GM19467 (cell line): ENCODE data around the gene UIMC1.

Experiments used
- ATAC-seq: cut with Tn5 transposase; IDR thresholded peaks from one replicate; pipeline ENCODE4 v1.9.1; 2021; ENCODE audit warnings: mild to moderate bottlenecking, moderate library complexity; ENCODE audit not compliant: unreplicated experiment

UIMC1 gene

DNA sequence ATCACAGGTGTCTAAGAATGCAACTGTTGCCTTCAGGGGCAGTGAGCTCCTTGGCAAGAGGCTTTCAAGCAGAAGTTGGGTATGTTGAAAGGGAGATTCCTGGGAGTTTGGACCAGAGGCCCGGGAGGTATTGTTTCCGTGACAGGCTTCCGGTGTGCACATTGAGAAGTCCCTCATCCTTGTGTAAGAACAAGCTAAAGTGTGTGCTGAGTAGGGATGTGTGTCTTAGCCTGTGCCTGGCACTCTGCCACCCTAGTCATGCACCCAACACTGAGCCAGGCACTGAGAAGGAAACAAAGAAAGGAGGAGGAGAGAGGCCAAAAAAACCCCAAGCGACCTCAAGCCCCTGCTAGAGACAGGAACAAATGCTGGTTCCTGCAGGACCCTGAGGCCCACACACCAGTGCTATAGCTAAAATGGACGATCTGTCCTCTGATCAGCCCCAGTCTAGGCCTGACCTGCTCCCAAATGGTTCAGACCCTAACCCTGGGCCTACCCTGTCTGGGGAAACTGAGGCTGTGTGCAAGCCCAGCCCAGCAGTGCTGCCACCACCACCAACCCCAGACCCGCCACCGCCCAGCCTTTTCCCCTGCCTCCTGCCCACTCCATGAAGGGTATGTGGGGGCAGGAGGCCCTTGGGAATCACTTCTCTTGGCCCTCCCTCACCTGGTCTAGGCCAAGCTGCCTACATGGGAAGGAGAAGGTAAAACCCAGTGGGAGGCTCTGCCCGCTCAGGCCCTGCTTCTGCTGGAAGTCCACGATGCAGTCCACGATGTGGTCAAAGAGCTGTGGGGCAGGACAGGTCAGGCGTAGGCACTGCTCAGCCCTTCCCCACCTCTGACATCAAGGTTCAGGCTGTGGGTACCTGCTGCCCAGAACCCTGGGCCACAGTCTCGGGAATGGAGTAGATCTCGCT lies 120.0 kb downstream of the UIMC1 start:
- ATAC-seq, result no peak

GRCh38 chr5:176884571-176884890 lies 122.0 kb downstream of the UIMC1 start:
- ATAC-seq, result no peak

GRCh38 chr5:176883700-176884570 lies 122.6 kb downstream of the UIMC1 start:
- no peak for ATAC-seq

- no peak for ATAC-seq
These were observed 124.0 kb downstream of the UIMC1 start for GRCh38 chr5:176882567-176882903.

GRCh38 chr5:176881816-176882566 lies 124.6 kb downstream of the UIMC1 start:
- ATAC-seq, result no peak

- ATAC-seq, result no peak
These were observed 125.4 kb downstream of the UIMC1 start for GRCh38 chr5:176881021-176881749.

DNA sequence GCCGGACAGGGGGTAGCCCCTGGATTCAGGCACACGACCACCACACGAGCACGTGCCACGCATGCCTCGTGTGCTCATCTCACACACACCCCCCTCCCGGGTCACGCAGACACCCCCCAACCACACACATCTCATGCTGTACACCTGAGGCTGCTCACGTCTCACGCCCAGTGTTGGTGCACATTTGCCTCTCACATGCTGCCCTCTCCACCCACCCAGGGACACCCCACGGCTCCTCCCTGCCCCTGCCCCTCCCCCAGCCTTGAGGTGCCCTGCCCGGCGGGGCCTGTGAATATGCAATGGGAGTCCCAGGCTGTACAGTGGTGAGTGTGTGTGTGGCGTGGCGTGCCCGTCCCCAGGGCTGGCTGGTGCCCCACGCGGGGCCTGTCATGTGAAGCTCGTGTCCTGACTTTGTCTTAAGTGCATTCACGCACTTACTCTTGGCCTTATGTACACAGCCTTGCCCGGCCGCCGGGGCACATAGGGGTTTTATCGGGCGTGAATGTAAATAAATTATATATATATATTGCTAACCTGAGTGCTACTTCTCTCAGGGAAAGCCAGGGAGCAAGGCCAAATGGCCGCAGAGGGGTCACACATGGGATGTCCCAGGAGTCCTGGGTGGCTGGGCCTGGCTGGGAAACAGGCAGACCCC lies 126.1 kb downstream of the UIMC1 start:
- ATAC-seq, result no peak

DNA sequence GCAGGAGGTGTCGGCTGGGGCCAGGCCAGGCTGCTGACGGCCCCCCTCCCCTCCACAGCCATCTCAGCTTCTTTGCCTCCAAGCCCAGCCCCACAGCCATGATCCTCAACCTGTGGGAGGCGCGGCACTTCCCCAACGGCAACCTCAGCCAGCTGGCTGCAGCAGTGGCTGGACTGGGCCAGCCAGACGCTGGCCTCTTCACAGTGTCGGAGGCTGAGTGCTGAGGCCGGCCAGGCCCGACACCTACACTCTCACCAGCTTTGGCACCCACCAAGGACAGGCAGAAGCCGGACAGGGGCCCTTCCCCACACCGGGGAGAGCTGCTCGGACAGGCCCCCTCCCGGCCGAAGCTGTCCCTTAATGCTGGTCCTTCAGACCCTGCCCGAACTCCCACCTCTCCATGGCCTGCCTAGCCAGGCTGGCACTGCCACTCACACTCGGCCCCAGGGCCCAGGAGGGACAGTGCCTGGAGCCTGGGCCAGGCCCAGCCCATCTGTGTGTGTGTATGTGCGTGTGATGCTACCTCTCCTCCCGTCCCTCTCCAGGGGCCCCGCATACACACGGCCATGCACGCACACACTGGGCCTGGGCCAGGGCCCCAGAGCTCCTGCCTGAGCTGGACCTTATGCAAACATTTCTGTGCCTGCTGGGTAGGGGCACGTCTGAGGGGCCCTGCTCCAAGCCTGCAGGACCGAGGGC lies 126.8 kb downstream of the UIMC1 start:
- ATAC-seq, result no peak

DNA sequence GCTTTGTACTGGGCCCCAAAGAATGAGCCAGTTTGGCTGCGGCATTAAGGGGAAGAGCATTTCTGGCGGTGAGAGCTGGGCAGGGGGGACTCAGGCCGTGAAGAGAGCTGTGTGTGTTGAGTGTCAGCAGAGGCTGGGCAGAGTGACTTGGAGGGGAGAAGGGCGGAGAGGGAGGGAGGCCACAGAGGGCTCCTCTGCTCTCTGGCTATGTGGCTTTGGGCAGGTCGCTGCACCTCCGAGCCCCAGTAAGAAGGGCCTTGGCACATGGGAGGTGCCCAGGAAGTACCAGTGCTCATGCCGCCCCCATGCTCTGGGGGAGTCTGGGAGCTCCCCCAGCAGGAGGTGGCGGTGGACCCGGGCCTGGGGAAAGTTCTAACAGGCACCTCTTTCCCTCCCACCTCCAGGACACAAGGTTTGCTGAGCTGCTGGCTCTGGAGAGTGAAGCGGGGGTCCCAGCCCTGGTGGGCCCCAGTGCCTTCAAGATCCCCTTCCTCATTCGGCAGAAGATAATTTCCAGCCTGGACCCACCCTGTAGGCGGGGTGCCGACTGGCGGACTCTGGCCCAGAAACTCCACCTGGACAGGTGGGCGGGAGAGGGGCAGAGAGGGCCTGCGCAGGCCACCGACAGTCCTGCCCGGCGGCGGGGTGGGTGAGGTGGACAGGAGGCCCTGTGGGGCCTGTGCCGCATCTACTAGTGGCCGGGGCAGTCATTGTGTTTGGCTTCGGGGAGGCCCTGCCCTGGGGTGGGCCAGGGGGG lies 127.5 kb downstream of the UIMC1 start:
- no peak for ATAC-seq

GRCh38 chr5:176878463-176878862 lies 128.1 kb downstream of the UIMC1 start:
- ATAC-seq, result no peak

DNA sequence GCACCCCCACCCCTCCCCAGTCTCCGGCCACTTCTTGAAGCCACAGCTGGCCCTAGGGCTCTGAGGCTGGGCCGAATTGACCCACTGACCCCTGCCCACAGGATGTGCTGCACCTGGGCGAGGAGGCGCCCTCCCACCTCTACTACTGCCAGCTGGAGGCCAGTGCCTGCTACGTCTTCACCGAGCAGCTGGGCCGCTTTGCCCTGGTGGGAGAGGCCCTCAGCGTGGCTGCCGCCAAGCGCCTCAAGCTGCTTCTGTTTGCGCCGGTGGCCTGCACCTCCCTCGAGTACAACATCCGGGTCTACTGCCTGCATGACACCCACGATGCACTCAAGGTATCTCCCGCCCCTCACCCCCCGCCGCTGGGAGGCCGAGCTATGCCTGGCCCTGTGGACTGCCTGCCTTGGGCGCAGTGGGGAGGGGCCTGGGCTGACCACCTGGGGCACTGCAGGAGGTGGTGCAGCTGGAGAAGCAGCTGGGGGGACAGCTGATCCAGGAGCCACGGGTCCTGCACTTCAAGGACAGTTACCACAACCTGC lies 128.7 kb downstream of the UIMC1 start:
- ATAC-seq, result no peak

- no peak for ATAC-seq
These were observed 129.8 kb downstream of the UIMC1 start for GRCh38 chr5:176876506-176877431.

DNA sequence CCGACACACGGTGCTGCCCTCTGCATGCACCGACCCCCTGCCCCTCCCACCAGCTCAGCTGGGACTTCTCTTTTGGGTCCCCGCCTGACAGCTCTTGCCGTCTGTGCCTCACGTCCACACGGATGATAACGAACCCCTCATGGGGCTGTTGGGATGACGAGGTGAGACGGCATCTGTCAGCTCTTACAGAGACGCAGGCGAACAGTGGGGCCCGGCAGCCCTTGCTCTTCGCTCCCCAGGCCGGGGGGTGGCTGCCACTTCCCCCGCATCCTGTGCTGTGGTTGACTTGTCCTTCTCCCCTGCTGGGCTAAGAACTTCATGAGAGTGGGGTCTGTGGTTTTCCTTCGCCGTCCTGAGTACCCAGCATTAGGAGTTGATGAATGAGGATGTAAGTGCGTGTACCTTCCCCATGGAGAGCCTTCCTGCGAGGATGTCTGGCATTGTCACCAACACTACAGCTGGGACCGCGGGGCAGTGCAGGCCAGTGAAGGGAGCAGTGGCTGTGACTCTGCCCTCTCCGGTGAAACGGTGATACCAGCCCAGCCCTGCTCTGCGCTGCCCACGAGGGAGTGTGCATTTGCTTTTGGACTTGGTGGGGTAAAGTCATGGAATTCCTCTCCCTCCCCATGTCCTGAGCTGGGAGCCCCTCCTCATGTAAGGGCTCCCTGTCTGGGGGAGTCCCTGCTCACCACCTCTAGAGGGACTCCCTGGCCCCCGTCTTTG lies 130.6 kb downstream of the UIMC1 start:
- ATAC-seq, result no peak

DNA sequence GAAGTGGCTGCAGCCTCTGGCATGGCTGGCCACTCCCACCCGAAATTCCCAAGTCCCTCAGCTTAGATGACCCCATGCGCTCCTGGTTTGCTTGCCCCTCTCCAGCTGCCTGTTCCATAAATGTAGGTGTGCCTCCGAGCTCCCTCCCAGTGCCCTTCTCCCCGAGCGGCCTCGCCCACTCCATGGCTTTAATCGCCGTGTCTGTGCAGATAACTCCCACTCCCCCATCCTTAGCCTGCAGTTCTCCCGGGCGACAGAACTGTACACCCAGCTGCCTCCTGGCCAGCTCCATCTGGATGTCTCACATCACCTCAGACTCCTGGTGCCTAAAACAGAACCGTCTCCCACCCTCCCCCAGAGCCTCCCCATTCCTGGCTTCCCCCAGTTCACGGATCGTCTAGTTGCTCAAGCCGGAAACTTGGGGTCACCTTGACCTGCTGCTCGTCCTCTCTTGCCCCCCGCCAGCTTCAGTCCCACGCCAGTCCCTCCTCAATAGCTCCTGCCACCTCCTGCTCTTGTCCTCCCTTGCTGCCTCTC lies 131.5 kb downstream of the UIMC1 start:
- no peak for ATAC-seq

DNA sequence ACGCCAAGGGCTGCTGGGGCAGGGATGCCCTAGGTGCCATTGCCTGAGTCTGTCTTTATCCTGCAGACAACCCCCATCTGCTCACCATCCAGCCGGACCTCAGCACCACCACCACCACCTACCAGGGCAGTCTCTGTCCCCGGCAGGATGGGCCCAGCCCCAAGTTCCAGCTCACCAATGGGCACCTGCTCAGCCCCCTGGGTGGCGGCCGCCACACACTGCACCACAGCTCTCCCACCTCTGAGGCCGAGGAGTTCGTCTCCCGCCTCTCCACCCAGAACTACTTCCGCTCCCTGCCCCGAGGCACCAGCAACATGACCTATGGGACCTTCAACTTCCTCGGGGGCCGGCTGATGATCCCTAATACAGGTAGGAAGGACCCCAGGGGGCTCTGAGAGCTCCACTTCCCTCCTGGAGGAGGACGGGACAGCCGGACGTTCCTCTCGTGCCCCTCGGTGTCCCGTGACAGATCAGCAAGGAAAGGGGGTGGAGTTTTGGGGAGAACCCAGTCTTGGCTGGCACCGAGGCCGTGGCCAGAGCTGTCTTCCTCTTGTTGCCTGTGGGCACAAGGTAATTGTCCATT lies 132.3 kb downstream of the UIMC1 start:
- ATAC-seq, result no peak

DNA sequence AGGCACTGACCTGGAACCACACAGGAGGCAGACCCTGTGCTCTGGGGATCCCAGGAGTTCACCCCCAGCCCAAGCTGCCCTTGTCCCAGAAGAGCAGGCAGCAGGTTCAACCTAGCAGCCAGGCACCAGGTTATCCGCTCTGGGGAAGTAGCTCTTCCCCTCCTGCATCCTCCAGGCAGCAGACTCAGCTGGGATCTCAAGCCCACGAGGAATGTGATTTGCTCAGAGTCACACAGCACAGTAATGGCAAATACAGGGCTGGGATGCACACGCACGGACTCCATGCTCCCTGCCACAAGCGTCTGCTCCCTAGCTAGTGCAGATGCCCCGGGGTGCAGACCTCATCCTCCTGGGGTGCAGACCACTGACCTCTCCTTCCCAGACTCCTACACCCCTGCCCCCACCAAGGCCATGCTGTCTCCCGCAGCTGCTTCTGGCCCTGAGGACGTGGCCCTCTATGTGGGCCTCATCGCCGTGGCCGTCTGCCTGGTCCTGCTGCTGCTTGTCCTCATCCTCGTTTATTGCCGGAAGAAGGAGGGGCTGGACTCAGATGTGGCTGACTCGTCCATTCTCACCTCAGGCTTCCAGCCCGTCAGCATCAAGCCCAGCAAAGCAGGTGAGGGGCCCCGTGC lies 132.9 kb downstream of the UIMC1 start:
- ATAC-seq, result no peak
